ENCODE measurements around the gene BAHCC1. TPM values are rescaled to one million over a fixed set of nuclear protein-coding genes. Genes with fewer than 3 reads are reported as not detected.
A peak's percentile ranks its signal among the peaks of the same experiment; 100 is the strongest.

BAHCC1 gene
- total RNA-seq, 1 experiment from 2014 or later, result 3.1 TPM

- no peak overlapping the region for H4K8ac ChIP-seq (replicated peaks; ENCODE audit: insufficient read length, low read depth, low read length)
- no peaks in the 10 kb centered on the region for H4K20me1 ChIP-seq (ENCODE audit: control insufficient read depth, insufficient read depth, insufficient read length)
- H2BK12ac ChIP-seq (ENCODE audit: insufficient read length, low read depth, low read length), result peak overlapping the region; percentile 54
- peaks cover 7 to 19% of the 10 kb centered on the region in 2 experiments; a peak in 4 of 5 replicates for H3K9me3 Mint-ChIP-seq
- no peak for TF ChIP-seq CTCF (conservative IDR thresholded peaks at IDR 0.05)
- peak overlapping the region; percentile 91 for H3K4ac ChIP-seq (ENCODE audit: low read depth, low read length)
- no peaks in the 10 kb centered on the region for H3K9me3 ChIP-seq (ENCODE audit: control insufficient read depth, low read depth, low read length)
- H3K27ac ChIP-seq (ENCODE audit: insufficient read length, low read depth, low read length), result no peak overlapping the region
- H3K18ac ChIP-seq (ENCODE audit: insufficient read length, low read depth, low read length), result peak overlapping the region; percentile 97
- no peaks in the 10 kb centered on the region; the same call in 1 of the 2 replicates for H3K27me3 ChIP-seq (ENCODE audit: insufficient read depth, low read length)
- H3K27ac Mint-ChIP-seq, result peak overlapping the region; percentile 53 to 84 (median 78); a peak in 4 of 7 replicates
- DNase-seq, result peak; percentile 83
- H3K4me1 Mint-ChIP-seq, result peaks cover 33 to 43% of the 10 kb centered on the region in 2 experiments
- H3K4me1 ChIP-seq (ENCODE audit: insufficient read depth, low read length), result peaks cover 4% of the 10 kb centered on the region; the same call in 1 of the 2 replicates
- H3K56ac ChIP-seq (ENCODE audit: insufficient read length, low read depth, low read length), result no peak overlapping the region
- WGBS (ENCODE audit: extremely low coverage, insufficient read length, low lambda C conversion rate), result no CpG with 5 or more reads among the region's 64 CpGs
- H3K9ac ChIP-seq (ENCODE audit: extremely low read depth, insufficient read length, low read length), result peak overlapping the region; percentile 76
- peaks cover 16% of the 10 kb centered on the region for H3K27me3 Mint-ChIP-seq (ENCODE audit: low read depth)
- peaks cover 41% of the 10 kb centered on the region for H3K23me2 ChIP-seq (ENCODE audit: insufficient read length, low read depth, low read length, poor library complexity, severe bottlenecking)
- peak overlapping the region; percentile 52 for H3K4me2 ChIP-seq (ENCODE audit: insufficient read depth, insufficient read length, low read length)
- peaks cover 2% of the 10 kb centered on the region for H3K79me1 ChIP-seq (ENCODE audit: insufficient read depth, low read depth, low read length, poor library complexity, severe bottlenecking)
- H2AFZ ChIP-seq (ENCODE audit: low read length), result no peak overlapping the region
- no peak overlapping the region for H4K5ac ChIP-seq (ENCODE audit: insufficient read length, low read depth, low read length)
- H3K14ac ChIP-seq (ENCODE audit: insufficient read depth, low read length), result peak overlapping the region; percentile 95
- H3K23ac ChIP-seq (ENCODE audit: insufficient read length, low read depth, low read length), result no peak overlapping the region
- peak overlapping the region; percentile 94 for H4K91ac ChIP-seq (ENCODE audit: insufficient read length, low read depth, low read length)
- peak overlapping the region; percentile 68 to 80 for H3K4me3 Mint-ChIP-seq
- H2BK15ac ChIP-seq (ENCODE audit: low read depth, low read length), result peak overlapping the region; percentile 32; the same call in 1 of the 2 replicates
- no peak overlapping the region for H2BK5ac ChIP-seq (ENCODE audit: insufficient read length, low read length)
- no peak overlapping the region for H2BK20ac ChIP-seq (ENCODE audit: low read depth, low read length, poor library complexity, severe bottlenecking)
- H3T11ph ChIP-seq (ENCODE audit: low read length), result peak overlapping the region; percentile 60
- peaks cover 33 to 38% (median 34%) of the 10 kb centered on the region in 3 experiments for H3K36me3 Mint-ChIP-seq (ENCODE audit: insufficient read depth in 1 of 3, low read depth in 3 of 3)
- no peak overlapping the region for H2AK5ac ChIP-seq (ENCODE audit: insufficient read length, low read length)
- peak overlapping the region; percentile 71 for H2BK120ac ChIP-seq (ENCODE audit: low read depth, low read length, poor library complexity, severe bottlenecking)
- H3K79me2 ChIP-seq (ENCODE audit: insufficient read depth, low read length), result peaks cover 25% of the 10 kb centered on the region; the same call in 1 of the 2 replicates
Observed at GRCh38 chr17:81513753-81514488, 118.7 kb downstream of the BAHCC1 start.
